Measurements from ENCODE around the gene RALGAPA2.

RALGAPA2 gene

DNA sequence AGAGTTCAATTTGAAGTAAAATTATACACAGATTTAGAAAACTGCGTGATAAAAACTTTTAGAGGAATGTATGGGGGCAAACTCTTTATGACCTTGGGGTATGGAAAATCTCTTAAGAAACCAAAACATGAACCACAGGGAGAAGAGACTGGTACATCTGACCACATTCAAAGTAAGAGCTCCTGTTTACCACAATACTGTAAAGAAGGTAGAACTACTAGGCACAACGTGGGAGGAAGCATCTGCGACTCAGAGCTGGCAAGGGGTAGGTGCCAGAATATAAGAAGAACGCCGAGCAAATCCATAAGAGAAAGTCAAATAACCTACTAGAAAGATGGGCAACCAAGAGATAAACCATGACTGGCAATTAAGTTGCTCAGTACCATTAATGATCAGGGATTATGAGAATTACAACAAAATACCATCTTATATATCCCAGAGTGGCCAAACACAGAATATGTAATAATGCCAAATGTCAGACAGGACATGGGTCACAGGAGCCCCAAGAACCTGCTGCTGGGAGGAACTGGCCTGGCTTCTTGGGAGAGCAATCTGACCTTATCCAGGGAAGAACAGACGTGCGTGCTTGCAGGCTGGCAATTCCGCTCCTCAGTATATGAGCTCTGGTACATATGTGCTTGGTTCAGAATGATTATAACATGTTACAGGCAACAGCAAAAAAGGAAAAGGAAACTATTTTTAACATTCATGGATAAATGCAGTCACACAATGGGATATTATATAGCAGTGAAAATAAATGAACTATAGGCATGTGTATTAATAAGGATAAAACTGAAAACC lies 294.4 kb downstream of the RALGAPA2 start:
- no peak for DNase-seq (ENCODE audit: low read depth)
- H3K4me3 ChIP-seq (ENCODE audit: control insufficient read depth, low read depth, low read length), result no peak overlapping the region
- TF ChIP-seq CTCF (IDR thresholded peaks at IDR 0.05; ENCODE audit: control insufficient read depth, insufficient read depth, low read depth, low read length, missing control alignments), result no peak

- H3K4me3 ChIP-seq (ENCODE audit: control insufficient read depth, low read depth, low read length), result no peak overlapping the region
- no peak for DNase-seq (ENCODE audit: low read depth)
- TF ChIP-seq CTCF (IDR thresholded peaks at IDR 0.05; ENCODE audit: control insufficient read depth, insufficient read depth, low read depth, low read length, missing control alignments), result no peak
These were observed 297.1 kb downstream of the RALGAPA2 start for GRCh38 chr20:20415321-20415720.

DNA sequence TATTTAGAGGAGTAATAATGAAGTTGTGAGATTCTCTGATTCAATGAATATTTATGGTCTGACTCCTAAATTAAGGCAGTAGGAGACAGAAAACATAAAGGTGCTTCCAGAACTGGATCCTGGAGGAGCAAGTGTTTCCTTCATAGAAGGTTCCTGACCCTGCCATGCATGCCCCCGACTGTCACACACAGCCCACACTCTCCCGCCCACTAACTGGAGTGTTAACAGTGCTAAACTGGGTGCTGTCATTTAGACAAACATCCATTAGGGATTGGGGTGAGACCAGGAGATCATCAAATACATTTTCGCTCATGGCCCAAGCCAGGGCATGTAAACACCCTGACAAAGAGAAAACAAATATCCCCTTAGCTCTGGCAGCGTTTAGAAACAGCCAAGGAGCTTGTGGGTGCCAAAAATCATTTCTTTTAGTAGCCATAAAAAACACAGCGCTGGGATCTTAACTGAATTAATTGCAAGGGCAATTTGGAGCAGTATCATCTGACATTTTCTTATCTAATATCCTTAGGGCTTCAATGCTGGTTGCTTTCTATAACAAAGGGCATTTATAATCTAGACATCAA lies 297.7 kb downstream of the RALGAPA2 start:
- DNase-seq (ENCODE audit: low read depth), result no peak
- no peak for TF ChIP-seq CTCF (IDR thresholded peaks at IDR 0.05; ENCODE audit: control insufficient read depth, insufficient read depth, low read depth, low read length, missing control alignments)

DNA sequence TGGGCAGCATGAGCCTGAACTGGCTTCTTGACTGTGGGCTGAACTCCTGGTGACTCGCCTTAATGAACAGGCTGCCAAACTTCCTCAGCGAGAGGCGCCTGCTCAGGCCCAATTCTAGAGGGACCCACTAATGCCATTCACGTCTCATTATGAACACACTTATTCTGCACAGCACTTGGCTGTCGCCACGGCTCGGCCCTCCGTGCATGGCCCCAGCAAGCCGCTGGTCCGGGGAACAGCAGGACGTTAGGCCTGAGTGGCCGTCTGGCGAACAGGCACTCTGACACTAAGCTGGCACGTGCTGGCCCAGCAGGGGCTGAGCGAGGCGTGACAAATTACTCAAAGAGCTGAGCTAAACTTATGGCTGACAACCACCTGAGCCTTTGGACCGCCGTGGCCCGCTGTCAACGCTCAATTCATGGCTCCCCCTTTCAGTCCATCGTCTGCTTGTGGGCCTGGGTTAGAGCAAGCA lies 298.6 kb downstream of the RALGAPA2 start:
- TF ChIP-seq CTCF (IDR thresholded peaks at IDR 0.05; ENCODE audit: control insufficient read depth, insufficient read depth, low read depth, low read length, missing control alignments), result no peak
- no peak for DNase-seq (ENCODE audit: low read depth)
- H3K4me3 ChIP-seq (ENCODE audit: control insufficient read depth, low read depth, low read length), result no peak overlapping the region

More for the DNA sequence above, 297.7 kb downstream of the RALGAPA2 start:
- H3K4me3 ChIP-seq (ENCODE audit: control insufficient read depth, low read depth, low read length), result no peak overlapping the region

- TF ChIP-seq CTCF (IDR thresholded peaks at IDR 0.05; ENCODE audit: control insufficient read depth, insufficient read depth, low read depth, low read length, missing control alignments), result no peak
- no peak for DNase-seq (ENCODE audit: low read depth)
- no peak overlapping the region for H3K4me3 ChIP-seq (ENCODE audit: control insufficient read depth, low read depth, low read length)
These were observed 299.7 kb downstream of the RALGAPA2 start for GRCh38 chr20:20412750-20413149.

GRCh38 chr20:20411836-20412235 lies 300.6 kb downstream of the RALGAPA2 start:
- no peak for TF ChIP-seq CTCF (IDR thresholded peaks at IDR 0.05; ENCODE audit: control insufficient read depth, insufficient read depth, low read depth, low read length, missing control alignments)
- H3K4me3 ChIP-seq (ENCODE audit: control insufficient read depth, low read depth, low read length), result no peak overlapping the region
- no peak for DNase-seq (ENCODE audit: low read depth)

All from AG09309 (cell line).